Fibroblast of skin of left quadriceps (primary cell): ENCODE data around the gene ENO3.

Source experiments
- DNase-seq, 2 experiments: peaks; one replicate each; pipeline ENCODE4 v3.0.0-alpha.2; 2013; ENCODE audit warnings: low read depth in 2 of 2

ENO3 gene

DNA sequence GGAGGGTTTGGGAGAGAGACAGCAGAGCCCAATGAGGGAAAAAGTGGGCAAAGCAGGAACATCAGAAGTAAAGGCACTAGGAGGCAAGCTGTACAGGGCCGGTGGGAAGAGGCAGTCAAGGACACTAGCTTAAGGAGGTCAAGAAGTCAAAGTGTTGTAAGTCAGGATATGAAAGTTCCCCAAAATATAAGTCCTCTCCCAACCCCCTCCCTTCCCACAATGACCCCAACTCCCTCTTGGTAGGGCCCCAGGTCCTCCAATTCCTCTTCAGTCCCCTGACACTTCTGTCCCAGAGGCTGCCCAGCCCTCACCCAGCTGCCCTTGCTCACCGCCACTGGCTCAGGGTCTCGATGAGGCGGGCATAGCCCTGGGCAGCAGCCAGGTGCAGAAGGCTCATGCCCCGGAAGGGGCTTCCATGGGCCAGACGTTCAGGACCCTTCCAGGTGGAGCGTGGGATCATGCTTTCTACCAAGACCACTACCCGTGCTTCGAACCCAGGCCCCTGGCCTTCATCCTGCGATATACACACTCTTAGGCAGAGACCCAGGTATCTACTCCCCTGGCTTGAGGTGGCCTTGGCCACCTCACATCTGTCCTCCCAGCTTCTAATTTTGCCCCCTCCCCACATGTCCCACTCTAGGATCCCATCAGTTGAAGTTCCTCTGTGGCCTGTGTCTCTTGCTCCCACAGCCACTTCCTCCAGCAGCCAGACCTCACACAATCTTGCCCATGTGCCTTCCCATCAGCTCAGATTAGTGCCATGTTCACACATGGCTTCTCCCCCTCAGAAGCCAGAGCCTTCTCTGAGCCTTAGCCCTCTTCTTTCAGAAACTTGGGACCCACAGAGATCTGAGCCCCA is 22.6 kb downstream of the ENO3 start:
- no peak for DNase-seq

GRCh38 chr17:4974115-4974670 is 23.3 kb downstream of the ENO3 start:
- no peak for DNase-seq

DNA sequence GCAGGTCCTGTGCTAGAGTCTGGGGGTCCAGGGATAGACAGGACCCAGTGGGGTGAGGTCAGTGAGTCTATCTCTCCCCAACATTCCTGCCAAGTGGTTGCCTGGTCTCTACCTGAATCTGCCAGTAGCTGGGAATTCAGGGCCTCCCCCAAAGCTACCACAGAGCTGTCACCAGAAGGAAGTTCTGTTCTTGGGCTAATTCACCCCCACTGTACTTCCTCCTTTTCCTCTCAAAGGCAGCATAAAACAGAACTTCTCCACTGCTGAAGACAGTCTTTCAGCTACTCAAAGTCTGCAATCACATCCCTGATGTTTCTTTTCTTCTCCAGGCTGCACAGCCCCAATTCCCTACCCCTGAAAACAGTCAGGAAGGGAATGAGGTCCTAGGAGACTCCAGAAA is 27.8 kb downstream of the ENO3 start:
- no peak for DNase-seq

DNA sequence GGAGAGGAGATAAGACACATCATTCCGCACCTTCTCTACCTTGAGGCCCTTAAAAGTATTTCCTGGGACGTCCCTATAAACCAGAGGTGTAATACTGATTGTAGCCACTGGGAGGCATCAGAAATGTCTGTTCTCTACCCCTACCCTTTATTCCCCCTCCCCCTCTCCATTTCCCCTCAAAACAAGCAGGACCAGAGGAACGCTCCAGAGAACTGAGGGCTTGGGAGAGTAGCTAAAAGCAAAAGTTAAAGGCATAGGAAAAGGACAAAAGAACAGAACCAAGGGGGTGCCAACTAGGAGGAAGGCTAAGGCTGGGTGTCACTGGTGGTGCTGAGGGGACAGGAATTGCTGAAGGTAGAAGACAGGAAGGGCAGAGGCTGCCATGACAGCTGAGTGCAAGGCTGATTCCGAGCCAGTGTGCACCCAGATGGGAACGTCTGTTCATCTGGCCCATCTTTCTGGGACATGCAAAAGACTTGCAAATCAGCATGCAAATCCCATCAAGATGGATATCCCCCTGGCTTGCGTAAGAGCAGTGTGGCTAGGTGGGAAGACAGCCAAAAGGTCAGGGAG is 29.8 kb downstream of the ENO3 start:
- DNase-seq: no peak

- DNase-seq: no peak
Measured at GRCh38 chr17:4982305-4982704, 31.4 kb downstream of the ENO3 start.

- no peak for DNase-seq
Measured at GRCh38 chr17:4986403-4986802, 35.5 kb downstream of the ENO3 start.

DNA sequence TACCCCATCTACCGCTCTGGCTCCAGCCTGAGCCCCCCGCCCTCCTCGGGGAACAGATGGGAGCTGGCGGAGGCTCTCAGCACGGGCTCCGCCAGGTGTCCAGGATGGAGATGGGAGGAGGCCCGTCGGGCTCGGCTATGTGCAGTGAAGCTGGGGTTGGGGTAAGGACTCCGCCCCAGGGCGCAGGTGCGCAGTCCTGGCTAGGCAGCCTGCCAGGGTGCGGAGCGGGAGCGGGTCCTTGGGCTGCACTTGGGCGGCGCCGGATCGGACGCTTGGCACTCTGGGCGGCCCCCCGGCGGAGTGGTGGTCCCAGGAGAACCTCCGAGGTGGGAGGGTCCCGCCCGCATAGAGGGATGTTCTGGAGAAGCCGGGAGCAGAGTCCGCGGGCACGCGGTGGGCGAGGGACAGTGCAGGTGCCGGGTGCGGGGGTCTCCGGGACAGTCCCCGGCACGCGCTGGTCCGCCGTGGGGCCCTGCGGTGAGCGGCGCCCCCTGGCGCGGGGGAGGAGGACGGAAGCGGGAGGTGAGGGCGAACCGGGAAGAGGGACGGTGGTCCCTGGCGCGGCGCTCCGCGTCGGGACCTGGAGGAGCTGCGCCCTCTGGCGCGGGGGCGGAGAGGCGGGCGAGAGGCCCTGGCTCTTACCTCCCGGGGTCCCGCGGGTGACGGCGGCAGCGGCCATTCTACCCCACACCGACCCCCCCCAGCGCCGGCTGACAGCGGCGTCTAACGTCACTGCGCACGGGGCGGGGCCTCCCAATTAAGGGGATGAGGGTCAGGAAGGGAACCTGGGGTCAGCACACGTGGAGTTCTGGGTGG is 36.2 kb downstream of the ENO3 start, which contains the start of gene CAMTA2:
Gene CAMTA2, minus strand, starts transcription at position 725 of the 816 bp plus-strand sequence. CDS start 1,453 bp downstream, outside the sequence.
- peak in 1 of 2 experiments; percentile 40 for DNase-seq

DNA sequence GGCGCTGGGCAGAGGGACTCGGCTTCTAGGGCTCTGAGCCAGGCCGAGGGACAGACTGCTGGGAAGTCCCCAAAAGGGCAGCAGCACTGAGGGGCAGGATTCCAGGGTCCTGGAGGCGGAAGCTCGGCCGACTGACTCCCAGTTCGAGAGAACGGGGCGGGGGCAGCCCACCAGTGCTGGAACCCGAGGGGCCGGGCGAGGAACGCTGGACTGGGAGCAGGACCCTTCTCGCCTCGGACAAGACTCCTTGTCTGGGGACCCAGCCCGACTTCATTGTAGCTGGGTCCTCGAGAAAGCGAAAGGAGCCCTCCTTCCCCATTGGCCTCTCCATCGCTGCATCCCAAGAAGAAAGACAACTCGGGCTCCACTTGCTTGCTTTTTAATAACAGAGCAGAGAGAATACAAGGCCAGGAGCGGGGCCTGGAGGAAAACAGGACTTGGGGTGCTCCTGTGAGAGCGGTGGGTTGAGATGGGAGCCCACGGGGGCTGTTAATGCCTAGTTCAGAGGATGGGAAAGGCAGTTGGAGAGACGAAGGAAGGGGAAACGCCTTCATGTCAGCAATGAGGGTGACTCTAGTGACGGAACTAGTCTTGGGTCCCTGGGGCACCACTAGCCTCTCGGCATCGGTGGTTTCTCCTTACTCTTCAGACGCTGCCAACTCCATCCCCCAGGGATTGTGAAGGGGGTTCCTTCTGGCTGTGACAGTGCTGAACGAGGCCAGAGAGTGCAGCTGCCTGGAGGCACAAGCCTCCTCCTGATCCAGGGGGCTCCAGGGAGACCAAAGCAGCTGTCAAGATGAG is 37.0 kb downstream of the ENO3 start:
- no peak for DNase-seq

GRCh38 chr17:4994081-4994595 is 43.2 kb downstream of the ENO3 start:
- no peak for DNase-seq

- peak; percentile 65 to 71 for DNase-seq
Measured at GRCh38 chr17:4997302-4998026, 46.5 kb downstream of the ENO3 start, which contains the start of the genes INCA1 and KIF1C. INCA1 (minus strand) TSS chr17:4997522; CDS start chr17:4994437, 3,085 bp downstream. KIF1C (plus strand) TSS chr17:4997950; CDS start chr17:5000247, 2,297 bp downstream.

- no peak for DNase-seq
Measured at GRCh38 chr17:4998027-4998731, 47.3 kb downstream of the ENO3 start.

- no peak for DNase-seq
Measured at GRCh38 chr17:4998732-4999429, 48.0 kb downstream of the ENO3 start.

- no peak for DNase-seq
Measured at GRCh38 chr17:4999430-5000093, 48.6 kb downstream of the ENO3 start.

GRCh38 chr17:5000237-5000639 is 49.3 kb downstream of the ENO3 start:
- DNase-seq: no peak

DNA sequence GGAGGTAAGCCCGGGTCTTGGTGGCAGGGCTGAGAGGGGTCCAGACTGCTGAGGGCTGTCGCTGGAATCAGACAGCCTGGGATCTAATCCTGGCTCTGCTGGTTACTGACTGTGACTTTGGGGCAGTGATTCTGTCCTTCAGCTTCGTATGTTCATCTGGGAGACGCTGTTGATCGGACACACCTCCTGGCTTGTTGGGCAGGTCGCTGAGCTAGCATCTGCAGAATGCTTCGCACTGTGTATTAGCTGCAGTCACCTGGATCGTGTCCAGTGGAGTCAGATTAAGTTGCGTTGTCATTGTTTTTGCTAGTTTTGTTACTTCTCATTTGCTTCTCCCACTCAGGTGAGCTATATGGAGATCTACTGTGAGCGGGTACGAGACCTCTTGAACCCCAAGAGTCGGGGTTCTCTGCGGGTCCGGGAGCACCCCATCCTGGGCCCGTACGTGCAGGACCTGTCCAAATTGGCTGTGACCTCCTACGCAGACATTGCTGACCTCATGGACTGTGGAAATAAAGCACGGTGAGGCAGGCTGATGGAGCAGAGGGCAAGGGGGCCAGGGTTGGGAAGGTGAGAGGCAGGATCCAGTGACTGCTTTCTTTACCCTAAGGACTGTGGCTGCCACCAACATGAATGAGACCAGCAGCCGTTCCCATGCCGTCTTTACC is 51.3 kb downstream of the ENO3 start:
- DNase-seq: no peak

GRCh38 chr17:5003214-5003867 is 52.4 kb downstream of the ENO3 start:
- DNase-seq: no peak
